Peyer's patch (tissue), 4 donors: ENCODE measurements around the gene PTPRU.

Experiments
- POLR2A ChIP-seq, 2 donors: fragments of 450-650 bp; IDR thresholded peaks; one replicate each; pipeline ENCODE4 v1.5.1; 2017; ENCODE audit warnings: antibody characterized with exemption in 2 of 2, mild to moderate bottlenecking in 2 of 2, moderate library complexity in 2 of 2
- TF ChIP-seq, protein P1 (sequence below), 6 experiments: fragments of 450-650 bp in 4 of 6; fragments of 200-600 bp in 2 of 6; sonication (generic) in 1 of 6; IDR thresholded peaks; one replicate each; pipeline ENCODE4 v1.5.1; 2017 to 2019; ENCODE audit warnings: antibody characterized with exemption in 6 of 6, mild to moderate bottlenecking in 3 of 6, moderate library complexity in 1 of 6

DNA sequence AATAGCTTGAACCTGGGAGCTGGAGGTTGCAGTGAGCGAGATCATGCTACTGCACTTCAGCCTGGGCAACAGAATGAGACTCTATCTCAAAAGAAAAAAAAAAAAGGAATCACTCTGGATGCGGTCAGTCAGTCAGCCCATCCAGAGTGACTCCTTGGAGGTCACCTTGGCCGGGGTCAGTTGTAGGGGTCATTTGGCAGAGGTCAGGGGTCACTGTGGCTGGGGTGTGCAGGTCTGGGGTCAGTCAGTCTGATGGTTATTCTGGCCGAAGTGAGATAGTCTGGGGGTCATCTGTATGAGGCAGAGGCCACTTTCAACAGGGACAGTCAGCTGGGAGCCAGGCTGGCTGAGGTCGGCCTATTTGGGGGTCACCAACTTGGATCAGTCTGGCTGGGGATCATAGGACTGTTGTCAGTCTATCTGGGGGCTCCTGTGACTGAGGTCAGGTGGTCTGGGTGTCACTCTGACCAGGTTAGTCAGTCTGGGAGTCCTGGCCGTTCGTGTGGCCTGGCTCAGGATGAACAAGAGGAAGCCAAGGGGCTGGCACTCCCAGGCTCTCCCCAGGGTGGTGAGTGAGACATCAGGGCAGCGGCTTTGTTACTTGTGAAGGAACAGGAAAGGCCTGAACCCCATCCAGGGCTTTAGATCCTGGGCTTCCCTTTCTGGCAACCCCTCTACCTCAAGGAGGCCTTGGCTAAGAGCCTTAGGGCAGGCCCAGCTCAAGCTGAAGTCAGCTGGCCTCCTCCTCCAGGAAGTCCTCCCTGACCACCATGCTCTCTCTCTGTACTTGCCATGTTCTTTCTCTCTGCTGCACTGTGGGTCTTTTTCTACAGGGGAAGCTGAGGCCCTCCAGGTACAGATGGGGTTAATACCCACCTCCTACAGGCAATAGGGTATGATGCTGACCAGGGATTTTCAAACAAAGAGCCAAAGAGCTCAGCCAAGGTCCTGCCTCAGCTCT, 15.1 kb downstream of the PTPRU start:
- TF ChIP-seq, protein P1, sequence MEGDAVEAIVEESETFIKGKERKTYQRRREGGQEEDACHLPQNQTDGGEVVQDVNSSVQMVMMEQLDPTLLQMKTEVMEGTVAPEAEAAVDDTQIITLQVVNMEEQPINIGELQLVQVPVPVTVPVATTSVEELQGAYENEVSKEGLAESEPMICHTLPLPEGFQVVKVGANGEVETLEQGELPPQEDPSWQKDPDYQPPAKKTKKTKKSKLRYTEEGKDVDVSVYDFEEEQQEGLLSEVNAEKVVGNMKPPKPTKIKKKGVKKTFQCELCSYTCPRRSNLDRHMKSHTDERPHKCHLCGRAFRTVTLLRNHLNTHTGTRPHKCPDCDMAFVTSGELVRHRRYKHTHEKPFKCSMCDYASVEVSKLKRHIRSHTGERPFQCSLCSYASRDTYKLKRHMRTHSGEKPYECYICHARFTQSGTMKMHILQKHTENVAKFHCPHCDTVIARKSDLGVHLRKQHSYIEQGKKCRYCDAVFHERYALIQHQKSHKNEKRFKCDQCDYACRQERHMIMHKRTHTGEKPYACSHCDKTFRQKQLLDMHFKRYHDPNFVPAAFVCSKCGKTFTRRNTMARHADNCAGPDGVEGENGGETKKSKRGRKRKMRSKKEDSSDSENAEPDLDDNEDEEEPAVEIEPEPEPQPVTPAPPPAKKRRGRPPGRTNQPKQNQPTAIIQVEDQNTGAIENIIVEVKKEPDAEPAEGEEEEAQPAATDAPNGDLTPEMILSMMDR (IDR thresholded peaks at IDR 0.05) = no peak
- TF ChIP-seq POLR2A (IDR thresholded peaks at IDR 0.05) = no peak
